ENCODE data around the gene SERGEF.
"Not testable (repeated sequence)": the region's sequence is repeated elsewhere in the genome, so short reads cannot be mapped to it uniquely, and the experiment has no call there.

SERGEF gene

DNA sequence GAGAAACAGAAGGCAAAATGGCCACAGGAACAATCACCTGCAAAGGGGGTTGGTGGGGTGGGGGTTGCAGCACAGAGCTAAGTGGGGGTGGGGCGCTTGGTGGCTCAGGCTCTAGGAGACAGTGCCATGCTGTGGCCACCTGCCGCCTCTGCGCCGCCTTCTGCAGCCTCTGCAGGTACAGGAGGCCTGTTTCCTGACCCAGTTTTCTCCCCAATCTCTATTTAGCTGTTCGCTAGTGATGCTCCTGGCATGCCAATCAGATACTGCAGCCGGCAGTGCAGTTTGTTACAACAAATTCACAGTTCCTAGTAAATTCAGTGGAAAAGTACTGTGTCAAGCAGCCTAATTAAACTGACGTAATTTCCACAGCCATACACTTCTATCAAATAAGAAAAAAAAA lies 106.4 kb downstream of the SERGEF start:
- no peak for DNase-seq (ENCODE audit: low read depth)

DNA sequence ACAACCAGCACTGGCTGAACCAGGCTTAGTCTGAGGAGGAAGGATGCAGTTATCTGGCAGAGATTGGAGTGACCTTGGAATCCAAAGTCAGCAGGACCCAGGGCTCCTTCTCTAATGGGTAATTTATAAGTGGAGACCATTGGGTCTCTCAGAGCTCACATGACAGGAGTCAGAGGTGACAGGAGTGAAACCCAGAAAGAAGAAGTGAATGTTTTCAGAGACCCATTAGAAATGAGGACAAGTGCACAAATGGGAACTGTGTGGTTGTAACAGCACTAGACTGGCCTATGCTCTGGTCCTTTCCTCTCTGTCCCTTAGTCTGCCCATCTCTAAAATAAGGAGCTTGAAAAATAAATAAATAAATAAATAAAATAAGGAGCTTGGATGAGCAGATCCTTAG lies 107.4 kb downstream of the SERGEF start:
- DNase-seq (ENCODE audit: low read depth): no peak

DNA sequence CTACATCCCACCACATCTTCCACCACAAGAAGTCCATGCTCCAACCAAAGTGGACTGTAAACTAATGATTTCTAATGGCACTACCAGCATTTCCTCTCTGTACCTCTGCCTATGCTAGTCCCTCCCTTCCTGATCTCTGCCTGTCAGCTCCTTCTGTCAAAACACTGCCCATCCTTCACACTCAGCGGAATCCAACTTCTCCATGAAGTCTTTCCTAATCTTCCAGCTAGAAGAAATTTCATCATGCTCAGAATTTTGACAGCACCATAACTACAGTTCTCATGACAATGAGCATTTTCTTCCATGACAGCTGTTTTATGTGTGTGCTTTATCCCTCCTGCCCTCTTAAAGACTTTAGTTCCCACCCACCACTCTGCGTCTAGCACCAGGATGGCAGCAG lies 111.4 kb downstream of the SERGEF start:
- DNase-seq (ENCODE audit: low read depth): no peak

DNA sequence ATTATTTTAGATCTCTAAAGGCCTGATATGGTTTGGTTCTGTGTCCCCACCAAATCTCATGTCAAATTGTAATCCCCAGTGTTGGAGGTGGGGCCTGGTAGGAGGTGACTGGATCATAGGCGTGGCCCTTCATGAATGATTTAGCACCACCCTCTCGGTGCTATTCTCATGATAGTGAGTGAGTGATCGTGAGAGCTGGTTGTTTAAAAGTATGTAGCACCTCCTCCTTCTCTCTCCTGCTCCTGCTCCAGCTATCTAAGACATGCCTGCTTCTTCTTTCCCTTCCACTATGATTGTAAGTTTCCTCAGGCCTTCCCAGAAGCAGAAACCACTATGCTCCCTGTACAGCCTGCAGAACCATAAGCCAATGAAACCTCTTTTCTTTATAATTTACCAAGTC lies 114.1 kb downstream of the SERGEF start:
- no peak for DNase-seq (ENCODE audit: low read depth)

DNA sequence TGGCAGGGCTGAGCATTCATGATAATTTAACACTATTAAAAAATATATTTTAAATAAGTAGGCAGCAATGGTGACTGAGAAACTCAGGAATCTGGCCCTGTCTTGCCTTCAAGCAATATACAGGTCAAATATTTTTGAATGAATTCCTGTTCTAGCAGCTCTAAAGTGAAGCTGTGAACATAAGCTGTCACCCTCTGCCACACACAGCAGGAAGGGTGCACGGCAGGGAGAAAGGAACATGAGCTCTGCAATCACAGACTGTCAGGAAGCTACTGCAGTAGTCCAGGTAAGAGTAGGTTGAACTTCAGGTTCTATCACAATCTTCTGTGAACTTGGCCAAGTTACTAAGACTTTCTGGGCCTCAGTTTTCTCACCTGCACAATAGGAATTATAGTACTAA lies 114.8 kb downstream of the SERGEF start:
- no peak for DNase-seq (ENCODE audit: low read depth)

DNA sequence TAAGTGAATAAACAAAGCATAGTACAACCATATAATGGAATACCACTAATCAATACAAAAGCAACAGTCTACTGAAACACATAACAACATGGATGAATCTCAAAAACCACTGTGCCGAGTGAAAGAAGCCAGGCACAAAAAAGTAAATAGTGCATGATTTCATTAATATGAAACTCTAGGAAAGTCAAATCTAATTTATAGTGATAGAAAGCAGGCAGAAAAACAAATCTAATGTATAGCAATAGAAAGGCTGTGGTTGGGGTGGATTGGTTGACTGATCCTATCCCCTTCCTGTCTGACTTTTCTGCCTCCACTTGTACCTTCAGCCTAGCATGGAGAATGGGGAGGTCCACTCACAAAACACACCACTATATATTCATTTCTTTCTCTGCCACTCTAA lies 115.4 kb downstream of the SERGEF start:
- DNase-seq (ENCODE audit: low read depth): no peak

DNA sequence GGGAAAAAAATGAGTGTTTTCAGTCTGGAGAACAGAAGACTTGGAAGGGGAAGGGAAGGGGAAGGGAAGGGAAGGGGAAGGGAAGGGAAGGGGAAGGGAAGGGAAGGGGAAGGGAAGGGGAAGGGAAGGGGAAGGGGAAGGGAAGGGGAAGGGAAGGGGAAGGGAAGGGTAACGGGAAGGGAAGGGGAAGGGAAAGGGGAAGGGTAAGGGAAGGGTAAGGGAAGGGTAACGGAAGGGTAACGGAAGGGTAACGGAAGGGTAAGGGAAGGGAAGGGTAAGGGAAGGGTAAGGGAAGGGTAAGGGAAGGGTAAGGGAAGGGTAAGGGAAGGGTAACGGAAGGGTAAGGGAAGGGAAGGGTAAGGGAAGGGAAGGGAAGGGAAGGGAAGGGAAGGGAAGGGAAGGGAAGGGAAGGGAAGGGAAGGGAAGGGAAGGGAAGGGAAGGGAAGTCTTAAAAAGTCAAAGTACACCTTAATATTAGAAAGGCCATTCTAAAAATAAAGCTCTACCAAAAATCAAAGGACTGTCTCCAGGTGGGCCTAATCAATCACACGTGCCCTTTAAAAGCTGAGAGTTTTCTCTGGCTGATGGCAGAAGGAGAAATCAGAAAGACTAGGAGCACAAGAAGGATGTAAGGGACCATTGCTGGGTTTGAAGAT lies 116.2 kb downstream of the SERGEF start:
- DNase-seq (ENCODE audit: low read depth): not testable (repeated sequence)

DNA sequence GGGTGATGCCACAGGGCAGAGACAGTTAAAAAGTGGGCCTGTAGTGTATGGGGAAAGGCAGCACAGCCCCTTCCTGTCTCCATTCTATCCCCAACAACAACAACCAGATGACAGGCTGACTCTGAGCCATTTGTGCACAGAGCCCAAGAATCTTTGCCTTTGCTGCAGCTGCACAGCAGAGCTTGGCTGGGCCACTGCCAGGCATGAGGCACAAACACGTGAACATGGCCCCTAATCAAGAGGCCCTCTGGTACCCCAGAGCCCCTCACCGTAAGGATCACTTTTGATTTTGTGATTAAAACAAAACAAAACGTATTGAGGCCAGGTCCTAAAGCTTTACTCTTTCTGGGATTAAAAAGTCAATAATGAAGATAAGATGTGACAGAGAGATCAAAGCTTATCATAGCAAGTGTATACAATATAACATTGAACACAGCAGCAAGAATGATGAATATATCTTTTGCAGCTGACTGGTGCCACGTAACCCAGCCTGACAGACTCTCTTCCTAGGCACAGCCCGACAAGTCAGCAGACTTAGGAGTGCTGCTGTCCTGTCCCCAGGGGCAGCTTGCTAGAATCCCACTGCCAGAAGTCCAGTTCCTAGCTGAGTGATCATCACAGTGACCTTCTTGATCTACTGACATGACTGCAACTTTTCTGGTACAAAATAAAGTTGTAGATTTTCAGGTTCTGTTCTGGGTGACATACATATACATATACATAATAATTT lies 117.8 kb downstream of the SERGEF start:
- no peak for DNase-seq (ENCODE audit: low read depth)

DNA sequence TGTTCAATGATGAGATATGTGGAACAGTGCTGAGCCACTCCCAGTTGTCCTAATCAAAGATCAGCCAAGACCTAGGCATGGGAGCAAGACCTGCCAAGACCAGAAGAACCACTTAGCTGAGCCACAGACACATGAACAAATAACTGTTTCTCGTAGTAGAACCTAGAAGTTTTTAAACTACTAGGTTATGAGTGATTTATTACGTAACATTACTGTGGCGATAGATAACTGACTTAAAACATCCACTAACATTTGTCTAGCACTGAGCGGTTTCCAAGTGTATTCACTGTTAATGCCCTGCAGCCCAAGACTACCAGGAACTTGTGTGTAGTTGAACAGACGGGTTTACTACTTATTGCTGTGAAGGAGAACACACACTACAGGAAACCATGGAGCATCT lies 120.4 kb downstream of the SERGEF start:
- no peak for DNase-seq (ENCODE audit: low read depth)

DNA sequence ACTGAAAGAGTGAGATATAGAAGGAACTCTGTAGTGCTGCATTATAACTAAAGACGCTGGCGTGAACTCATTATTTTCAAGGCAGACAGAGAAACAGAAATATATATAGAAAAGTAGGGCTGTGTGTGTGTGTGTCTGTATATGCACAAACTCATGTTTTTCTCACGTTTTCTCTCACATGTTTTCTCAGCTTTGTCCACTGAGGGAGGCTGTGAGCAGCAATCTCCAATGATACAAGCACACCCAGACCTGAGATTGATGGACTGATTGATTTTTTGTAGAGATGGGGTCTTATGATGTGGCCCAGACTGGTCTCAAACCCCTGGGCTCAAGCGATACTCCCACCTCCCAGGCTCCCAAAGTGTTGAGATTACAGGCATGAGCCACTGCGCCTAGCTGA lies 122.5 kb downstream of the SERGEF start:
- no peak for DNase-seq (ENCODE audit: low read depth)

DNA sequence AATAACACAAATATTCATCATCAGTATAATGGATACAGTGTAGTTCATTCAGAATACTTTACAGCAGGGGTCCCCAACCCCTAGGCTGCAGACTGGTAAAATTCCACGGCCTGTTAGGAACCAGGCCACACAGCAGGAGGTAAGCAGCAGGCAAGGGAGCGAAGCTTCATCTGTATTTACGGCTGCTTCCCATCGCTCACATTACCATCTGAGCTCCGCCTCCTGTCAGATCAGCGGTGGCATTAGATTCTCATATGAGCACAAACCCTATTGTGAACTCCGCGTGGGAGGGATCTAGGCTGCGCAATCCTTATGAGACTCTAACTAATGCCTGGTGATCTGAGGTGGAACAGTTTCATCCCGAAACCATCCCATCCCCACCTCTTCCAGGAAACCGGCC lies 125.1 kb downstream of the SERGEF start:
- no peak for DNase-seq (ENCODE audit: low read depth)

DNA sequence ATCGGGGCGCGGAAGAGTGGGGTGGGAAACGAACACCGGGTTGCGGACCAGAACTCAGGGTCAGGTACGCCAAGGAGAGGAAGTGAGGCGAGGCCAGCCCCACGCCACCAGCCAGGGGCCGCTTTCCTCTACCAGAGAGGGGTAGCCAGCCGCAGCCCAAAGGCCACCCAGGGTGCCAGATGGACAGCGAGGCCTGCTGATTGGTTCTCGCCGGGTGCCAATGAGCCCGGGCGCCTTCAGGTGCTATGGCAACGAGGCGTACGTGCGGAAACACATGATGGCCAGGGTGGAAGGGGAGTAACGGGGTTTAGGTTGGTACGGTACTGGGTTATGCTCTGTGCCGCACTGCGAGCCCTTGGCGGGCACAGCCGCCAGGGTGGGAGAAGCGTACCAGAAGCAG lies 128.9 kb downstream of the SERGEF start:
- DNase-seq (ENCODE audit: low read depth): no peak

DNA sequence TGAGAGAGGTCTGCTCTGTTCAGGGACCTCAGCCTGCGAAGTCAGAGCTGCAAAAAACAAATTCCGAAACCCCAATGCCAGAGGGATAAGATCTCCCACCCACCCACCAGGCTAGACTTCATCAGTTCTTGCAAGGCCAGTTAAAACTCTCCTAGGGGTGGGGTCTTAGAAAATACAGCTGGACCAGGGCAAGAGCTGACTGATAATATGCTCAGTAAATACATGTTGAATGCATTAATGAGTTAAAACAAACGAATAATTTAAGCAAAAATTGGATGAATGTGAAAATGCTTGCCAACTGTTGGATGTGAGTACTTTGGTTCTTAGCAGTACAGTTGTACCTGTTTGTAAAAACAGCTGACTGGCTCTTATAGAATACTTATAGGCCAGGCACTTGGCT lies 129.8 kb downstream of the SERGEF start:
- DNase-seq (ENCODE audit: low read depth): no peak

DNA sequence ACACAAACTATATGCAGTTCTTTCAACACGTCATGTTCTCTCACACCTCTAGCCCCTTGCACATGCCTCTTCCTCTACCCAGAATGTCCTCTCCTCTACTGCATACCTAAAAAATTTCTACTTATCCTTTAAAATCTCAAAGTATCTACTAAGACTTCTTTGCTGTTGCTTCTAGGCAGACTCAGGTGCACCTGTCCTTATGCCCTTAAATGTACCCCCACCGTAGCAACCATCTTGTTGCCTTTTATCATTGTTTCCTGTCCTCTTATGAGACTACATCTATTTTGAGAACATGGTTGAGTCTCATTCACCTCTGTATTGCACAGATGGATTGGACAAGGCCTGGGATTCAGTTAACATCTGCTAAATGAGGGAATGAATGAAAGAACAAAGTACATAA lies 134.1 kb downstream of the SERGEF start:
- no peak for DNase-seq (ENCODE audit: low read depth)

DNA sequence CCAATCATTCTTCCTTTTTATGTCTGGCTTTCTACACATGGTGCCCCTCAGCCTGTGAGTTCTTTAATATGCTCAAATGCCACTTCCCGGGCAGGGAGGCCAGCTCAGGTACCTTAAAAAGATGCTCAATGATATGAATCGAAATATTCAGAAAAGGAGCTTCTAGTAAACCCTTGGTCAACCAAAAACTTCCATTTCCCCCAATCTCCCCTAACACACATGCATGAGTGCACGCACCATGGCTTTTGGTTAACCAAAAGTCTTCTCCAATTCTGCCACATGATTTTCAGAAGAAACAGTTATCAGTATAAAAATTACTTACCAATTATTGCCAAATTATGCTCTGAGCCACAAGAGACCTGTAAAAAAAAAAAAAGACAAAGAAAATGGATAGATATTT lies 135.0 kb downstream of the SERGEF start:
- no peak for DNase-seq (ENCODE audit: low read depth)

DNA sequence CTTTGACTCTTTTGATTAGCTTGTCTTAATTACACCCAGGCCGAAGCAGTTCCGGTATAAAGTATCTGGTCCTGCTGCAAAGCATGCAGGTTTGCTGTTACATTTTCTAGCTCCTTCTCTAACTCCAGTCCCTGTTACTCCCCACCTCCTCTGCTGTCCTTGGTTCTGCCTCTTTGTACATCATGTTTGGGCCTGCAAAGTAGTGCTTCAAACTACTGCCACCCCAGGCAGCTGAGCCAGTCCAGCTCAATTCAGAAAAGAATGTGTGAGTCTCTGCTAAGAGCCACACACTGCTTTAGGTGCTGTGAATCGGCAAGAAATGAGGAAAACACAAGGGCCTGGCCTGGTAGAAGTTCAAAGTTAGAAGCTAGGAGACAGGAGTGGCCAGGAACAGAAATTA lies 136.0 kb downstream of the SERGEF start:
- no peak for DNase-seq (ENCODE audit: low read depth)

DNA sequence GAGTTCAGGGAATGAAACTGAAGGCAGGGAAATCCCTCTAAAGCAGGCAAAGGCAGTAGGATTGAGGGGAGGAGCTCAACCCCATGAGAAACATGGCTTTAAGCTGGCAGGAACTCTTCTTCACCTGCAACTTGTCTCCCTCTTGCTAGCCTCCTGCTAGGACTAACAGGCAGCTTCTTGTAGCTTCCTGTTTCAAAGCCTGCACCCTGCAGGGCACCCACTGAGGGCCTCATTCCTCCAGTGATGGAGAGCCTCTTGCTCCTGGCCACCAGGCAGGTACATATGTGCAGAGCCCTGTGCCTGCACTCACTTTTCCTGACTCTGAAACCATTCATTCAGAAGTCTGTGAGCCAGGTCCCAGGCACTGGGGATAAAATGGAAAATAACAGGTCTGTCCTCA lies 137.0 kb downstream of the SERGEF start:
- DNase-seq (ENCODE audit: low read depth): no peak

DNA sequence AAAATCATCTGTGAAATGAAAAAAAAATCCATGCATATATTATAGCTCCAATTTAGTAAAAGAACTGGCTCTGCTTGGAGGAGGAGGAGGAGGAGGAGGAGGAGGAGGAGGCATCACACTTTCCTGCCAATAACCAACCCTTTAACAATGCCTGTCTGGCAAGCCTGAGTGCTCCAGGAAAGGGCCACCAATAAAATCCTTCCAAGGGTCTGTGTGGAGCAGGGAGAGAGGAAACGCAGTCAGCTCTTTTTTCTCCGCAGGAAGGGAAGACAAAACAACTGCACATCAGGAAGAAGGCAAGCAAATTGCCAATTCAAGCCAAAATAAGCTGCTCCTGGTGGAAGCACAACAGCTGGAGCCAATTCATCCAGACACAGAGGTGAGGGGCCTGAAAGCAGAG lies 139.3 kb downstream of the SERGEF start:
- no peak for DNase-seq (ENCODE audit: low read depth)

DNA sequence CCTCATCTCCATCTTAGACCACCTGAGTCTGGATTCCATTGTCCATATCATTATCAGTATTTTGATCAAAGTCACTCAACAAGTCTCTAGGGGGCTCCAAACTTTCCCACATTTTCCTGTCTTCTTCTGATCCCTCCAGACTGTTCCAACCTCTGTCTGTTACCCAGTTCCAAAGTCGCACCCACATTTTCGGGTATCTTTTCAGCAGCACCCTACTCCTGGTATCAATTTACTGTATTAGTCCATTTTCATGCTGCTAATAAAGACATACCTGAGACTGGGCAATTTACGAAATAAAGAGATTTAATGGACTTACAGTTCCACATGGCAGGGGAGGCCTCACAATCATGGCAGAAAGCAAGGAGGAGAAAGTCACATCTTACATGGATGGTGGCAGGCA lies 144.4 kb downstream of the SERGEF start:
- DNase-seq (ENCODE audit: low read depth): not testable (repeated sequence)

DNA sequence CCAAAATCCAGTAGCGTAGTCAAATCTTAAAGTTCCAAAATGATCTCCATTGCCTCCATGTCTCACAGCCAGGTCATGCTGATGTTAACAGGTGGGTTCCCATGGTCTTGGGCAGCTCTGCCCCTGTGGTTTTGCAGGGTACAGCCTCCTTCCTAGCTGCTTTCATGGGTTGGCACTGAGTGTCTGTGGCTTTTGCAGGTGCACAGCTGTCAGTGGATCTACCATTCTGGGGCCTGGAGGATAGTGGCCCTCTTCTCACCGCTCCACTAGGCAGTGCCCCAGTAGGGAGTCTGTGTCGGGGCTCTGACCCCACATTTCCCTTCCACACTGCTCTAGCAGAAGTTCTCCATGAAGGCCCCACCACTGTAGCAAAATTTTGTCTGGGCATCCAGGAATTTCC lies 145.5 kb downstream of the SERGEF start:
- no peak for DNase-seq (ENCODE audit: low read depth)

DNA sequence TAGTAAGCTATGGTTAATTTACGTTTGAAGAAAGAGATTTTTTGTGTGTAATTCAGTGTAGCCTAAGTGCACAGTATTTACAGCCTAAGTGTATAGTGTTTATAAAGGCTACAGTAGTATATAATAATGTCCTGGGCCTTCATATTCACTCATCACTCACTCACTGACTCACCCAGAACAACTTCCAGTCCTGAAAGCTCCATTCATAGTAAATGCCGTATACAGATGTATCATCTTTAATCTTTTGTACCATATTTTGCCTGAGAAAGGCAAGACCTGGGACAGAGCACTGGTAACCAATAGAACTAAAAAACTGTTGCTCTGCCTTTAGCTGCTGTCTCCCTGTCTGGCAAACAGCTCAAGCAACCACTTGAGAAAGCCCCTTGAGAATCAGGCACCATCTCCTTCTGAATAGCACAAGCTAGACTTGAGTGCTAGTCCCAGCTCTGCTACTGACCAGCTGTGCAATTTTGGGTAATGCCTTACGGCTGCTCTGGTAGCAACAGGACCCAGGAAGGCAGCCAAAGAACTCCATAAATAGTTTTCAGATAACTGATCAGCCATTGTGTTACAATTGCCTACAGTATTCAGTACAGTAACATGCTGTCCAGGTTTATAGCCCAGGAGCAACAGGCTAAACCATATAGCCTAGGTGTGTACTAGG lies 146.9 kb downstream of the SERGEF start:
- no peak for DNase-seq (ENCODE audit: low read depth)

DNA sequence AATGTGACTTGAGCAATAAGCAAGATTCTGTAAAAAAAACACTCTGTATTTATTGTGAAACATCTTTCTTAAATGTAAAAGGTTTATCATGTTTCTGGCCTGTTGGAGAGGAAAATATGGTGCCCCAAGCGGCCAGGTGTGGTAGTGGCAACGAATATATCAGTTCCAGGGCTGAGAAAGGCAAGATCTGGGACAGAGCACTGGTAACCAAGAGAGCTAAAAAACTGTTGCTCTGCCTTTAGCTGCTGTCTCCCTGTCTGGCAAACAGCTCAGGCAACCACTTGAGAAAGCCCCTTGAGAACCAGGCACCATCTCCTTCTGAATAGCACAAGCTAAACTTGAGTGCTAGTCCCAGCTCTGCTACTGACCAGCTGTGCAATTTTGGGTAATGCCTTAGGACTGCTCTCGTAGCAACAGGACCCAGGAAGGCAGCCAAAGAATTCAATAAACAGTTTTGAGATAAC lies 148.3 kb downstream of the SERGEF start:
- DNase-seq (ENCODE audit: low read depth): no peak

DNA sequence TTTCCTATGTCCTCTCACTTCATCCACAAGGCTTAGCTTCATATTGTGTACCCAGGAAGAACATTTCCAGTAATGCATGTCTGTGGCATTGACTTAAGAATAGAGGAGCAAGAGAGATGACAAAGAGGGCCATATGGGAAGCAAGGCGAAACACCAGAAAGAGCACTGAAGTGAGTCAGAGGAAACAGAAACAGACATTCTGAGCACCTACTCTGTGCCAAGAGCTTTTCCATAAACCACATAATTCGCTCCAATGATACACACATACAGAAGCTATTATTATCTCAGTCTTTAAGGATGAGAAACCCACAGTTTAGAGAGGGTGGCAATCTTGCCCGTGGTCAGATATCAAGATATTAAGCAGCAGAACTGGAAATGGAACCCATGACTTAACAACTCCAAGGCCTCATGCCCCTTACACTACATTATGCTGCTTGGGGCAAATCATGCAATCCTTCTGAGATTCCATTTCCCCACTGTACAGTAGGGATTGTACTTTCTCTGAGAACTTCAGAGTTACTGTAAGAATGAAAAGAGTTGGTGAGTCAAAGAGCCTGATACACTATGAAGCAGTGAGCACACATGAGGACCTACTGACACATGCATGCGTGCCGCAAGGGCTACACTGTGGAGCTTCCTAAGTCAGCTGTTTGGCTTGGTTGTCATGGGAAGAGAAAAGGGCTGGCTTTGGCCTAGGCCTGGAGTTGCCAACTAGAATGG lies 151.7 kb downstream of the SERGEF start:
- no peak for DNase-seq (ENCODE audit: low read depth)

All from GM04504 (cell line).